CD4-positive, alpha-beta T cell treated with Interleukin-1 beta for 1 hour (primary cell): ENCODE data around the gene TMEM231.
"Not testable (repeated sequence)": the region's sequence is repeated elsewhere in the genome, so short reads cannot be mapped to it uniquely, and the experiment has no call there.

Experiments
- DNase-seq, 2 donors: peaks; one replicate each; pipeline ENCODE4 v3.0.0-alpha.2; 2020 to 2022

Gene TMEM231

DNA sequence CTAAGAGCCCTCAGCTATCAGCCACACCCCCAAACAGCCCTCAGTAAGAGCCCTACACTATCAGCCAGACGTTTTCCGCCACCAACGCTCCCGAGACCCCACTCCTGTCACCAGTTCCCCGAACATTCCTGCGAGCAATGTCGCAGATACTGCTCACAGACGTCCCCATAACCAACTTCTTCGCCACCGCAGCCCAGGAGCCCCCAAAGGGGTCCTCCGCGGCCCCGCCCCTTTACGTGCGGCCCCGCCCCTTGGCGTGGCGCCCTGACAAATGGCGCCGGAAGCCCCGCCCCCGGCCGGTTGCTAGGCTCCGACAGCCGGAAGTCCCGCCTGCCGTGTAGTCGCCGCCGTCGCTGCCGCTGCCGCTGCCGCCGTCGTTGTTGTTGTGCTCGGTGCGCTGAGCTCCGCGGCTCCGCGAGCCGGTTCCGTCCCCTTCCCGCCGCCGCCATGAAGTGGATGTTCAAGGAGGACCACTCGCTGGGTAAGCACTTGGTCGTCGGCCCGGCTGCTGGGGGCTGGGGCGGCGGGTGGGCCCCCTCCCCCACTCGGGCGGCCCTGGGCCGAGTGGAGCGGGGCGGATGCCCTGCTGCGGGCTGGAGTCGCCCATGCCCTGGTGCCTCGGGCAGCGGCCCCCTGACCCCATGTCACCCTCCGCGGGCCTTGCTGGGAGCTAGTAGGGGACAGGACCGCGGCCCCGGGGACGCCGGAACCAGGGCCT is 10.1 kb upstream of the TMEM231 start, which contains the start of gene GABARAPL2:
Gene GABARAPL2 (plus strand): TSS at position 340 of the 718 bp plus-strand sequence. CDS start 108 bp downstream, at position 448.
- peak; percentile 92 to 93 for DNase-seq

GRCh38 chr16:75565640-75566039 is 9.6 kb upstream of the TMEM231 start:
- DNase-seq: no peak

- no peak for DNase-seq
Observed at GRCh38 chr16:75559564-75560372, 3.7 kb upstream of the TMEM231 start.

- DNase-seq: no peak
Observed at GRCh38 chr16:75558846-75559401, 2.9 kb upstream of the TMEM231 start.

DNA sequence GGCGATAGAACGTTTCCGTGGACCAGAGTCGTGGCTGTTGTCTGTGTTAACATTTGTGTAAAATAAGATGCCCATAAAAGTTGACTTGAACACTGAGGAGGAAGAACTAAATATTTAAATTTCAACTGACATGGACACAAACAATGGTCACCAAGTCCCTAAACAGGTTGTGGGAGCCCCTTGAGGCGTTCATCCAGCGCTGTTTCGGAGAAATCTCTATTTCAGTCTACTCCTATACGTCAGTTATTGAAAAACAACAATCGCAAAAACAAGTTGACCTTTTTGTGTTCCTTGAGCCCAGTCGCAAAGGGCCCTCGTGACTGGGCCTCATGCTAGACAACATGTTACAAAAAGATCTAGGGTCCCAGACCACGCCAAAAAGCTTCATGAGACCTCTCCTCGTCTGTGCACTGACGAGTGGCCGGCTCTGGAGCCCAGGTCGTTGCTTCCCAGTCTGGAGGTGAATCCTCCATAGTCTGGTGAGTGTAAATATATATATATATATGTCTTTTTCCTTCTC is 439 bp upstream of the TMEM231 start:
- DNase-seq: no peak

DNA sequence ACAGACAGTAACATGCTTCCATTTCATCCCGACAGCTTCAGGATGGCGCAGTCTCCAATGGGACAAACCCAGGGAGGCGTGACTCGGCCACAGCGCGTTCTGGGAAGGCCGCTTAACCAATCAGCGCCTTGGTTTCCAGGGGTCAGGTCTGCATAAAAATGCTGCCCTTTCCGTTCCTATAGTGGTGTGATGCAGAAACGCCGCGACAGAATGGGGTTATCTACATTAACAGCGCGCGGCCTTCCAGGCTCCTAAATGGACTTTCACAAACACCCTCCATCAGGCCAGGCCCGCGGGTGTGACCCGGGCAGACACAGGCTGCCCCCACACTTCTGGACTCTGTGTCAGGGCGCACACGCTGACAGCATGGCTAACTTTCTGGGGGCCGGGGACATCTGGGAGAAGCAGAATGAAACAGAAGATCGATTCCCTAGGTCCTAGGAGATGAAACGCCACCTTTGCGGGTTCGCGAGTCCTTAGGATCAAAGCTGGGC is 792 bp downstream of the TMEM231 start:
- no peak for DNase-seq

DNA sequence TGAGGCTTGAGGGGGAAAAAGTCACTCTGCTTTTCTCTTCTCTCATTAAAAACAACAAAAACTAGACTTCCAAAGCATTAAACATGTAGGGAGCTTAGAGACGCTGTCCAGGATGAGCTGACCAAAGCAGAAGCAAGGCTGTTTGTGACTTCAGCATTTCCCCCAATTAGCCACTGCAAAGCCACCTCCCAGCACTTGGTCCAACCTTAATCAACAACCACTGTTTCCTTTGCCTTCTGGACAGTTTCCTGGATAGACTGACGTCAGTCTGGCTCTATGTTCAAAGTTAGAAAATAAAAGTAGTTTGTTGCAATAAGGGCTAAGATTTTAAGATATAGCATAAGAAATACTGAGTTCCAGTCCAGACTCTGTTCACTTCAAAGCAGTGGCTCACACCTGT is 3.1 kb downstream of the TMEM231 start:
- DNase-seq: no peak

DNA sequence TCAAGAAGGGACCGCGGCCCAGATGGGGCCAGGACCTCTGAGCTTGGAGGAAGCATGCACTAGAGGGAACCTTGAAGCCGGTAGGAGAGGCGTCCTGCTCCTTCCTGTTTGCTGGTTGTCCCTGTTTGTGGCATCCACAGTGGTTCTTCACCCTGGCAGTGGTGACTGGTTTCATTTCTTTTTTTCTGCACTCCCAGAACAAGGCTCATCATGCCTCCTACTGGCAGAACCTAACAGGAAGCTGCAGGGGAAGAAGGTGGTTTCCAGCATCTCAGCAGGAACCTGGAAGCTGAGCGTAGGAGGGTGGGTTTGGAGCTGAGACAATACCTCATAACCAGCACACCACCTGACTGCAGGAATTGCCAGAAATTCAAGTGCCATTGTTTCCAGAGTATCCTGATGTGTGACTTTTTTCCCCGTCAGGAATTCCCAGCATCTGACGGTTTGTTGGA is 5.8 kb downstream of the TMEM231 start:
- peak; percentile 49 to 58 for DNase-seq

DNA sequence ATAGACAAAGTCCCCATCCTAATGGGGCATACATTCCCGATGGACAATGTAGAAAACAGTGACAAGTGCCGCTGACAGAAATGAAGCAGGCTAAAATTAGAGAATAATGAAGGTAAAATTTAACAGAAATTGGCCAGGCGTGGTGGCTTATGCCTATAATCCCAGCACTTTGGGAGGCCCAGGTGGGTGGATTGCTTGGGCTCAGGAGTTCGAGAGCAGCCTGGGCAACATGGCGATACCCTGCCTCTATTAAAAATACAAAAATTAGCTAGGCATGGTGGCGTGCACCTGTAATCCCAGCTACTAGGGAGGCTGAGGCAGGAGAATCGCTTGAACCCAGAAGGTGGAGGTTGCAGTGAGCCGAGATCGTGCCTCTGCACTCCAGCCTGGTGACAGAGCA is 7.6 kb downstream of the TMEM231 start:
- not testable (repeated sequence) for DNase-seq

DNA sequence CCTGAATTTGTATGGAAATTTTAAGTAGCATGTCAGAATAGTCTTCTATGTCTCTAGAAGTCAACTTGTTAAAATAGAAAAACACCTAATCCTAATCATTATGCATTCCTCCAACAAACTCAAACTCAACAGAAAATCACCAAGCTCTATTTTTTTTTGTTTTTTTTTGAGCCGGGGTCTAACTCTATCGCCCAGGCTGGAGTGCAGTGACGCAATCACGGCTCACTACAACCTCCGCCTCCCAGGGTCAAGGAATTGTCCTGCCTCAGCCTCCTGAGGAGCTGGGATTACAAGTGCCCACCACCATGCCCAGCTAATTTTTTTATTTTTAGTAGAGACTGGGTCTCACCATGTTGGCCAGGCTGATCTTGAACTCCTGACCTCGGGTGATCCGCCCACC is 9.8 kb downstream of the TMEM231 start:
- DNase-seq: no peak

DNA sequence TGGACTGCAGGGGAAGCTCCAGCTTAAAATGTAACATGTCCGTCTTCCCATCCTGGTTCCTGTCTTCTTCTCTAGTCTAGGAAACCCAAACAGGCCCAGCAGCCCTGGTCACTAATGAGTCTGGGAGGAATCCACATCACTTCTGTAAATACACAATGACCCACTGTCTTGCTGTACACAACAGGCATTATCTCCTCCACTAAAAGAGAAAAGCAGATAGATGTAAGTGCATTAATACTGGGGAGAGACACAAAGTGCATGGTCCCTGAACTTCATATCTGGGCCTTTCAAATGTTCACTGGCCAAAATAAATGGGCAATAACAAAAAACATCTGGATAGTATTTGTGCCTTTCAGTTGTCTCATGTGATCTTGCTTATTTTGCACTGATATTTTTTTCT is 10.2 kb downstream of the TMEM231 start:
- DNase-seq: not testable (repeated sequence)

DNA sequence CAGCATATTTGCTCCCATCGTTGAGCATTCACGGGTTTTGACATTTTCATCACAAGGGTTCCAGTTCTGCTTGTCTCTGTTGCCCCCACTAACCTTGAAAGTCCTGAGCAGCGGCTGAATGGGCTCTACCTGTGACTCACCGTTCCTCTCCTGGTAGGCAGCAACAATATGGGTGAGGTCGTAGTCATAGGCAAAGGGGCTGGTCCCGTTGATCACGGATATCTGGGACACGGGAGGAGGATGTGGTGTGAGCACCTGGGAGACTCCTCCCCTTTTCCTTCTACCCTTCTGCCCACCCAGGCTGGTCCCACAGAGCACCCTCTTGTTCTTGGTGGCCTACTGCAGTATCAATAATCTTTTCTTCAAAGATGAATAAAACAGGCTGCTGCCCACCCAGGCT is 13.6 kb downstream of the TMEM231 start:
- not testable (repeated sequence) for DNase-seq

DNA sequence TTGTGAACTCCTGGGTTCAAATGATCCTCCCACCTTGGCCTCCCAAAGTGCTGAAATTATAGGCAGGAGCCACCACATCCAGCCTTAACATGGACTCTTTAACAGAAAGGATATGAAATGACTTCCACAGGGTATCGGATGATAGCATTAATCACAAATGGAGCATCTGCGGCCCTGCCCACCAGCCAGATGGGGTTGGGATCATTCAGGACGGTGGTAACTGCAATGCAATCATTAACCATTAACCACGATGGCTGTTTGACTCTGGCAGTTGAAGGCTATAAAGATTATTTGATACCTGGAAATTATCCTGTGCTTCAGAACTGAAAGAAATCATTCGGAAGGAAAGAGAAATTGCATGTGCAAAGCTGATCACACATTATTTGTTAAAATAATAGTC is 14.8 kb downstream of the TMEM231 start:
- no peak for DNase-seq

GRCh38 chr16:75538882-75539565 is 17.0 kb downstream of the TMEM231 start:
- DNase-seq: not testable (repeated sequence)

DNA sequence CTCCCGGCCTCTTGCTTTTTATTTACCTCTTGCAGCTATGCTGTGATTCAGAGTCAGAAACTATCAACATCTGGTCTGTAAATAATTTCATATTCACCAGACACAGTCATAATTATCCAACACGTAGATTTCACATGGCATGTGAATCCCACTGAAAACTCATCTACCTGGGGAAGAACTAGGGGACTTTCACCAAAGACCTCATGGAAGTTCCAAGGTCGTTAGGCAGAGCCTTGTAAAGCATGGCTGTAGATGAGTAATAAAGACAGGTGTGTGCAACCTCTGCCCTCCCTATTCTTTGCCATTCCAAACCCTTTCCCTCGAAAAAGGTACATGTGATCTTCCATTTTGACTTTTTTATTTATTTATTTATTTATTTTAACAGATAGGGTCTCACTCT is 18.3 kb downstream of the TMEM231 start:
- DNase-seq: no peak

DNA sequence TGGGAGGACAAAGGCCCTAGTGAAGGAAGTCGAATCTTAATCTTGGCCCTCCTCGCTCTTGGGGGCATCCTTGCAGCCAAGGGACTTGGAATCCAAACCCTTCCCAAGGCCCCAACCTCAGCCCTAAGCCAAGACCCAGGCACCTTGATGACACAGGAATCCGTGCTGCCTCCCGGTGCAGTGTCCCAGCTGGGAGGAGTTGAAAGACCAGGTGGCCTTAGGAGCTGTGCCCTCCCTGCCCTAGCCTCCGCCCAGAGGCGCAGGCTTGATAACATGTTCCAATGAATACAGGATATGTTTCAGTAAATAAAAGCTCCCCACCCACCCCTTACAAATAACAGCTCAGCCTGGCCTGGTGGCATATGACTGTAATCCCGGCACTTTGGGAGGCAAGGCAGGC is 20.2 kb downstream of the TMEM231 start, which contains the start of gene CHST5:
Gene CHST5 (minus strand): TSS at position 208 of the 400 bp plus-strand sequence. CDS start 5,724 bp downstream, outside the sequence.
- no peak for DNase-seq

- no peak for DNase-seq
Observed at GRCh38 chr16:75535211-75535843, 20.7 kb downstream of the TMEM231 start.

DNA sequence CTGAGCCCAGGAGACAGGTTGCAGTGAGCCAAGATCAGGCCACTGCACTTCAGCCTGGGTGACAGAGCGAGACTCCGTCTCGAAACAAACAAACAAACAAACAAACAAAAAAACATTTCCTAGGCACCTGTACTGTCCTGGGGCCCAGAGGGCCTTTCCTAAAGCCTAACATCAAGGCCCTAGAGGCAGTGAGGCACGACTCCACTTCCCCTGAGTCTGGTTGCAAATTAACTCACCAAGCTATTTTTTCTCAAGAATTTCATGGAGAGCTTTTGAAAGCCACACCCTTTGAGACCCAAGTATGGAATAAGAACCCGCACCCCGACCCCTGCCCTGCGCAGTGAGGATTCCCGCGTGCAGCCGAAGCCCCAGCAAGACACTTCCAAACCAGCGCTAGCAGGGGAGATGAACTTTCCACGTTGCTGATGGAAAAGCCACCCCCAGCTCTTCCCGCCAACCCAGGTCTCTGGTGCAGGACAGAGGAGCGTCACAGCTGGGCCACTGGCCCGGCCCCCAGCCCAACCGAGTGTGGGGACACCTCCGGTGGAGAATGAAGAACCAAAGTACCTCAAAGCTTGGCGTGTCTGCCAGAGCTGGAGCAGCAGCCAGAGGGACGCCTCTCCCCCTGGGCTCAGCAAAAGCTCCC is 21.4 kb downstream of the TMEM231 start:
- no peak for DNase-seq

GRCh38 chr16:75532791-75533190 is 23.3 kb downstream of the TMEM231 start:
- no peak for DNase-seq

DNA sequence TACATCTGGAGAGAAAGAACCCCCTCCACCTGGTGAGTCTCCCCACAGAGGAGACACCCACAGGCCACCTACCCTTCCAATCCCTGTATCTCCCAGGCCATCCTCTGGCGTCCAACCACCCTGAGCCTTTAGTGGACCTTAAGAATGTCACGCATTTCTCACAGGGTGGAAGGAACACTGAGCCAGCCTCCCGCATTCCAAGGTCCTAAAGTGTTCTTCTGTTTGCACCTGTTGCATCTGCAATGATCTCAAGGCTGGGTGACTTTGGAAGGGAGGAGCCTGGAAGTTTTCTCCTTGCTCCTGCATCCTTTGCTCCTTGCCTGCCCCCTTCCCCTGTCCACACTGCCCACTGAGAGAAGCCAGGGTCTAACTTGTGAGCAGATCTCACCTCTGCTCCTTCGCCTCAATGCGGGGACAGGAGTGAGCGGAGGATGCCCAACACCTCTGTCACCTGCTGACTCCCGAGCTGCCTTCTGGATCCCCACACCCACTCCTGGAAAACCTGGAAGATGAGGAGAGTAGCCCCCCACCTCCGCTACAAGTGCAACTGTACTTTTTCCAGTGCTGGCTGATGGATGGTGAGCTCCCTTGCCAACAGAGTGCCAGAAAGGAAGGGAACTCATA is 23.8 kb downstream of the TMEM231 start:
- DNase-seq: no peak

DNA sequence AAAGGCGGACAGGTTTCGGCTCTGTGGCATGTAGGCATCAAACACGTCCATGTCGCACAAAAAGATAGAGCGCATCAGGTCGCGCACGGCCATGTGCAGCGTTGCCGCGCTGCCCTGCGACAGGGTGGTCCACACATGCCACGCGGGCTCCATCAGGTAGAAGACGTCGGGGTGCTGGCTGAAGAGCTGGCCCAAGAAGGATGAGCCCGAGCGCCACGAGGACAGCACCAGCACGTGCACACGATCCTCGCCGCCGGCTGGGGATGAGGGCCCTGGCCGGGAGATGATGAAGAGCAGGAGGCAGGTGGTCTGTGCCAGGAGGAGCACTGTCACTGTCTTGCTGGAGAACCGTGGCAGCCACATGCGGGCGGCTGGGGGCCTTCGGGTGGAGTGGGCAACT is 26.1 kb downstream of the TMEM231 start:
- DNase-seq: no peak
